Activated T-cell treated with anti-CD3 and anti-CD28 coated beads for 24 hours (primary cell): ENCODE results near the gene ABHD16B.

ENCODE experiments used
- DNase-seq: peaks from one replicate; pipeline ENCODE4 v3.0.0-alpha.2; 2020; ENCODE audit warnings: low read depth

Gene ABHD16B

DNA sequence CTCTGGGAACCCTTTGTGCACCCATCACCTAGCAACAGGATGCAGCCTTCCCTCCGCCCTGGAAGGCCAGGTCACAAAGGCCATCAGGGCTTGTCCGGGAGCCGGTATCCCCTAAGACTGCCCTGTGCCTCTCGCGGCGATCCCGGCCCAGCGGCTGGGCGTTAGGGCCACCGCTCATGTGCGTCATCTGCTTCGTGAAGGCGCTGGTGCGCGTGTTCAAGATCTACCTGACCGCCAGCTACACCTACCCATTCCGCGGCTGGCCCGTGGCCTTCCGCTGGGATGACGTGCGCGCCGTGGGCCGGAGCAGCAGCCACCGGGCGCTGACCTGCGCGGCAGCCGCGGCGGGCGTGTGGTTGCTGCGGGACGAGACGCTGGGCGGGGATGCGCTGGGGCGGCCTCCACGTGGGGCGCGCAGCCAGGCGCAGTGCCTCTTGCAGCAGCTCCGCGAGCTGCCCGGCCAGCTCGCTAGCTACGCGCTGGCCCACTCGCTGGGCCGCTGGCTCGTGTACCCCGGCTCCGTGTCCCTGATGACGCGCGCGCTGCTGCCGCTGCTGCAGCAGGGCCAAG is at the start of gene ABHD16B:
TSS of gene ABHD16B (plus strand) at position 134 of the 570 bp plus-strand sequence. CDS start at position 177, 43 bp downstream.
- no peak for DNase-seq

DNA sequence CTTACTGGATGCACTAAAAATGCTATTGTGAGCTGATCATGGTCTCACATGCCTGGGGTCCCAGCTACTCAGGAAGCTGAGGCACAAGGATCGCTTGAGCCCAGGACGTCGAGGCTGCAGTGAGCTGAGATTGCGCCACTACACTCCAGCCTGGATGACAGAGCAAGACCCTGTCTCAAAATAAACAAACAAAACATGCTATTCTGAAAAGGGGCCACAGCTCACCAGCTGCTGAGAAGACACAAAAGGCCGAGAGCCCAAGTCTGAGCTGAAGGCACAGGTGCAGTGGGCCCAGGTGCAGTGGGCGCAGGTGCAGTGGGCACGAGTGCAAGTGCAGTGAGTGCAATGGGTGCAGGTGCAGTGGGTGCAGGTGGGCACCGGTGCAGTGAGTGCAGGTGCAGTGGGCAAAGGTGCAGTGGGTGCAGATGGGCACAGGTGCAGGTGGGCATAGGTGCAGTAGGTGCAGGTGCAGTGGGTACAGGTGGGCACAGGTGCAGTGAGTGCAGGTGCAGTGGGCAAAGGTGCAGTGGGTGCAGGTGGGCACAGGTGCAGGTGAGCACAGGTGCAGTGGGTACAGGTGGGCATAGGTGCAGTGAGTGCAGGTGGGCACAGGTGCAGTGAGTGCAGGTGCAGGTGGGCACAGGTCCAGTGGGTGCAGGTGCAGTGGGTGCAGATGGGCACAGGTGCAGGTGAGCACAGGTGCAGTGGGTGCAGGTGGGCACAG is 46.2 kb upstream of the ABHD16B start:
- no peak for DNase-seq

DNA sequence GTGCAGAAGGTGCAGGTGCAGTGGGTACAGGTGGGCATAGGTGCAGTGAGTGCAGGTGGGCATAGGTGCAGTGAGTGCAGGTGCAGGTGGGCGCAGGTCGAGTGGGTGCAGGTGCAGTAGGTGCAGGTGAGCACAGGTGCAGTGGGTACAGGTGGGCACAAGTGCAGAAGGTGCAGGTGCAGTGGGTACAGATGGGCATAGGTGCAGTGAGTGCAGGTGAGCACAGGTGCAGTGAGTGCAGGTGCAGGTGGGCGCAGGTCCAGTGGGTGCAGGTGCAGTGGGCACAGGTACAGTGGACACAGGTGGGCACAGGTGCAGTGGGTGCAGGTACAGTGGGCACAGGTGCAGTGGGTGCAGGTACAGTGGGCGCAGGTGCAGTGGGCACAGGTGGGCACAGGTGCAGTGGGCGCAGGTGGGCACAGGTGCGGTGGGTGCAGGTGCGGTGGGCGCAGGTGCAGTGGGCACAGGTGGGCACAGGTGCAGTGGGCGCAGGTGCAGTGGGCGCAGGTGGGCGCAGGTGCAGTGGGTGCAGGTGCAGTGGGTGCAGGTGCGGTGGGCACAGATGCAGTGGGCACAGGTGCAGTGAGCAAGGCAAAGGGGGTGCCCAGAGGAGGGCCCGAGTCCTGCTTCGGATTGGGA is 45.6 kb upstream of the ABHD16B start:
- DNase-seq: no peak

DNA sequence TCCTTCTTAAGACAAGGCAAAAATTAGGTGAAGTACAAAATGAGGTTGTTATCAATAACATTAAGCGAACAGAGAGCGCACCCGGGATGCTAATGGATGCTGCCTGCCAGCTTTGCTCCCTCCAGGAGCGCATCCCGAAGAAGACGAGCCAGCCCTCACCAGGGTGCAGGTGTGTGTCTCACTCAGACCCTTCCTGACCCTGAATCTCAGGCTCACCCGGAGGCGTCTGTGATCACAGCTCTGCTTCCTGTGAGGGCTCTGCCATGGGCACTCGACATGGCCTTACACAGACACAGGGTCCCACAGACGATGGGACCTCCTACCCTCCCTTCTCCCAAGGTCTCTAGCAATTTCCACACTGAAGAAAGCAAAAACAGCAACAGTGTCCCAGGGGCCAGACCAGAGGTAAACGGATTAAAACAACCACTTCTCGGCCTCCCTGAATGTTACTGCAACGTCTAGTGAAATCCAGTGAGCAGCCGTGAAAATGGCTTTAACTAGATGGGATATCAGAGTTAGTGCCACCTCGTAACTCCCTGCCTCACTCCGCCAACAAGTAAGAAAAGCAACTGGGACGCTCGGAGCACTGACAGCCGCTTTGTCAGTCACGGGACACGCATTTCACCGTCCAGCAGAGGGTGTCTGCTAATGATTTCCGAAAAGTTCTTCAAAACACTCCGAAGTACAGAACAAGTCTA is 41.9 kb upstream of the ABHD16B start:
- DNase-seq: no peak

DNA sequence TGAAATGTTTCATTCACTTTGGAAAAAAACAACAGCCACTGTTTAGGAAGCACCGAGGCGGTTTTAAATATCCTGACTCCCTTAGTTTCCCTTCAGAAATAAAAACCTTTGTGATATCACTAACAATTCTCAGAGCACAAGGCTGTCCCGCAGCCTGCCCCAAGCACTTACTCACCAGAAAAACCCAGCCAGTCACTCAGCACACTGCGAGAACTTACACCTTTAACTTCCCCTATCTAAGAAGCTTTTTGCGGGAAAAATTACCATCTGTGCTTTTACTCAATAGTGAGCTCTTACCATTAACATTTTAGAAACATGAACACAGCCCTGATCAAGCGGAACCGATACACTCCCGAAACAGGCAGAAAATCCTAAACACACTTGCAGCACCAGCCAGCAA is 39.5 kb upstream of the ABHD16B start:
- no peak for DNase-seq

DNA sequence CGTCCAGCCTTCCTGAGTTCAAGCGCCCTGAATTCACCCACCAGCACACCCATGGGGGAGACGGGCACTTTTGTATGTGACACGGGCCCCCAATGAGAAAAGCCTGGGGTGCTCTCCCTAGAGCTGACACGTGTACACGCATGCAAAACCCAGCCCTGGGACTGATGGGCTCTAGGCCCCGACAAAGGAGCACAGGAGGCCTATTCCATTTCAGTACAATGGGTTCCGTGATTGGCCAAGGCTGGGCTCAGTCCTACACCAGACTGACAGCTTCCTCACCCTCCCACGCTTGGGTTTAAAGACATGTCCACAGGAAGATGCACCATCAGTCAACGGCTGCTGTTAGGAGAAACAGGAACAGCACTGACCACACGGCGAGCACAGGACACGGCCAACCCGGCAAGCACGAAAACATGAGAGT is 39.0 kb upstream of the ABHD16B start:
- no peak for DNase-seq

DNA sequence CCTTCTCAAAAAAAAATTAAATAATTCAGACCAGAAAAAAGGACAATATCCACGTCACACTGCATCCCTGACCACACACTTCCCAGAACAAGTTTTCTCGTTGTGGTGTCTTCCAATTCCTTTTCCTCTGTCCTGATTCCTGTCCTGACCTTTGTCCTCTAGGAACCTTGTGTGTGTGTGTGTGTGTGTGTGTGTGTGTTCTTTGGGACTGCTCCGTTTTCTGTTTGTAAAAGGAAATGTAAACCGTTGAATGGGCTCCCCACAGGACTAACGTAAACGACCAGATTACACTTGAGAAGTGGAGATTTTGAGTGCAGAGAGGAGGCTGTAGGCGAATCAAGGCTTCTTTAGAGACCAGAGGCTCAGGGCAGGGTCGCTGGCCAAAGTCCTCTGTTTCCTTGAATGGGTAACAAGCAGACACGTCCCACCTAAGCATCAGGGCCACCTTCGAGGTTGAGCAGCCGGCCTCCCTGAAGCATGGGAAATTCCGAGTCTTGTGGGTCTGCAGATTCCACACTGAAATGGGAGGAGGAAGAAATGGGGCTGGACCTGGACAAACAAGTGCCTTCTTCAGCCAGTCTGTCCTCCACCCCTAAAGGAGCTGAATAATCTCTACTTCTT is 37.5 kb upstream of the ABHD16B start:
- DNase-seq: no peak

DNA sequence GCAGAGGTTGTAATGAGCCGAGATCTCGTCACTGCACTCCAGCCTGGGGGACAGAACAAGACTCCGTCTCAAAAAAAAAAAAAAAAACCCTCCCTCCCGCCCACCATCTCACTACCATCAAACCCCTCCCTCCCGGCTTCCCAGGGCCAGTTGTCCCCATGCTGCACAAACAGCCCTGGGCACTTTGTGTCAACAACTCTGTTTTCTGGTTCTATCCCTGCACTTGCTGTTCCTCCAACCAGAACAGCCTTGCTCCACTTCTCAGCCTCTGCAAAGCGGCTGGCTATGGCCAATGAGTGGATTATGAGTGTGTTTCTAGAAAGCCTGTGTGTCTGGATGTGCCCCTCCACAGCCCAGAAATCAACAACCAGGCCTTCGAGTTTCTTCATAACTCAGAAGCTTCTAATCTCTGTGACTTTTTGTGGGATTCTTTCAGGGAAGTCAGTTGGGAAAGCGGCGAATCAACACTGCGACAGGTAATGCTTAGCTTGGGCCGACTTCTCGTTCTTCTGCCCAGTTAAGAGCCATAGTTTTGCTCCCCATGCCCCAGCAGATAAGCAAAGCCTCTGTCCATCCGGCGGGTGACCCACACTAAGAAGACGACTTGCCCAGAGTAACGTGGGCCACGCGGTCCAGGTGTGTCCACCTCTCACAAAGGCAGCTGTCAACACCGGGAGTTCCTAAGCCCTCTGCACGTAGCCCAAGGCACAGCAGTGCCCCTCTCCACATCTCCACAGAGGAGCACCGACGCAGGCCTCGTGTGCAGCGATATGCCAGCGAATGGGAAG is 35.8 kb upstream of the ABHD16B start:
- no peak for DNase-seq

DNA sequence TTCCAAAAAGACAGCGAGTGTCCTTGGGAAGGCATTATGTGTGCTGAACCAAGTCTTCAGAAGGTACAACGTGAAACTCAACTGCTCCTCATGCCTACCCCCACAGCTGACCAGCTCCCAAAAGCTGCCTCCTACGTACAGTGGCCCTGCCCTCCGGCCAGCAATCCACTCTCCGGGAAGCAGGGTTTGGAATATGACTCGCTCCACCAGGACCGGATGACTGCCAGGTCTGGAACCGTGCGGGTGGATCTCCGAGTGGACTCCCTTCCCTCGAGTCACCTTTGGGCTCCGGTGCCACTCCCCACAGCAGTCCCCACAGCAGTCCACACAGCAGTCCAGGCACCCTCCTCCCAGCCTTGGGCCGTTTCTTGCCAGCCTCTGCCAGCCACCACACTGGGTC is 34.5 kb upstream of the ABHD16B start:
- DNase-seq: no peak

DNA sequence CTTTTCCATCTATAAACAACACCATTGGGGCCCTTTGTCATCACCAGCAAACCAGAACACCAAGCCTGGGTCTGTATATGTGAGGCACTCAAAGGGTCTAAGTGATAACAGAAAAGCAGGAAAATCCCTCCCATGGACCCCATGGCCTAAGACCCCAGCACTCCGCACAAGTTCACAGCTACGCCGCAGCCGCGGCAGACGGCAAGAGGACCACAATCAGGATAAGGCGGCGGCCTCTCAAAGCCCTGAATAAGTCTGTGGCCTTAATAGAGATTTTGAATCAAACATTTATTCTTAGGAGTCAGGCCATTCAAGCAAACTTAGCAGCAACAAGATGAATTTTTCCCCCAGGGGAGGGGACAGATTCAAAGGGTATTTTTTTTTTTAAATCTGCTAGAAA is 33.2 kb upstream of the ABHD16B start:
- no peak for DNase-seq

DNA sequence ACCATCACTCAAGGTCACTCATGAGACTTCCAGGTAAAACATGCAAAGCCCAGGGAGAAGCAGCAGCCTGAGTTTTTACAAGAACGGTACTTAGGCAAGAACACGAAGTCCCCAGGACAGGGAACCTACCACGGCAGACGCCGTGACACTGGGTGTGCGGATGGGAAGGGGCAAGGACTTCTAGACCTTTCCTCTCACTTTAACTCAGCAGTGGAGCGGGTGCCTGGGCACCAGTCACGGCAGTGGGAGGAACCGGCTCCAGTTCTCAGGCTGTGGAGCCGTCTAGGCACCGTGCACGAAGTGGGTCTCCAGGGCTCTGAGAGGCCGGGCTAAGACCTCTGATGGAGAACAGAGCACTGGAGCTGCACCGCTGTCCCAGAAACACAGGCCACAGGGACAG is 32.8 kb upstream of the ABHD16B start:
- no peak for DNase-seq

DNA sequence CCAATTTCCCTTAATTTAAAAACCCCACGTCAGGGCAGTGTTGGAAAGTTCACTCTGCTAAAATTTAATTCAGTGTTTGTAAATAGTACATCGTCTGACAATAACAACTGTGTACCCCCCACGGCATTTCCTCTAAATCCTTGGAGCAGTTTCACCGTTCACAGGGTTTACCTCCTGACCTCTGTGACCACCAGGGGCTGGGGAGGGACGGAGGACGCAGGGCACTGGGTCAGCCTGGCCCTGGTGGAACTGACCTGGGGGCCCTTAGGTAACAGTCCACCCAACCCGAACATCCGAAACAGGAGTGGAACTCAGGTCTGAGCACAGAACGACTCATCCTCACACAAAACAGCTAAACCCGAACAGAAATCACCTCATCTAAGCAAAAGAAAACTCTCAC is 32.3 kb upstream of the ABHD16B start:
- no peak for DNase-seq

DNA sequence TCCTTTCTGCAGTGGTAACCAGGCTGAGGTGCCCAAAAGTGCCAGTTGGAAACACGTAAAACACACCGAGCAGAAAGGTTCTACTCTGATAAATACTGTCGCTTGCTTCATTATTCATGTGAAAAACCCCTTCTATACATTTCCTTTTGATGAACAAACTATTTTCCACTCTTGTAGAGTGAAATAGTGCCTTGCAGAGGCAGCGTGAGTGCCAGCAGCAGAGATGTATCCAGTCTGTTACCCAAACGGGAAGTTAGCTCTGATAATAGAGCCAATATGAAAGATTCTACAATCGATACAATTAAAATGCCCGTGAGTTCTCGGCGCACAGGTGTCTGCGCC is 31.7 kb upstream of the ABHD16B start:
- DNase-seq: no peak

DNA sequence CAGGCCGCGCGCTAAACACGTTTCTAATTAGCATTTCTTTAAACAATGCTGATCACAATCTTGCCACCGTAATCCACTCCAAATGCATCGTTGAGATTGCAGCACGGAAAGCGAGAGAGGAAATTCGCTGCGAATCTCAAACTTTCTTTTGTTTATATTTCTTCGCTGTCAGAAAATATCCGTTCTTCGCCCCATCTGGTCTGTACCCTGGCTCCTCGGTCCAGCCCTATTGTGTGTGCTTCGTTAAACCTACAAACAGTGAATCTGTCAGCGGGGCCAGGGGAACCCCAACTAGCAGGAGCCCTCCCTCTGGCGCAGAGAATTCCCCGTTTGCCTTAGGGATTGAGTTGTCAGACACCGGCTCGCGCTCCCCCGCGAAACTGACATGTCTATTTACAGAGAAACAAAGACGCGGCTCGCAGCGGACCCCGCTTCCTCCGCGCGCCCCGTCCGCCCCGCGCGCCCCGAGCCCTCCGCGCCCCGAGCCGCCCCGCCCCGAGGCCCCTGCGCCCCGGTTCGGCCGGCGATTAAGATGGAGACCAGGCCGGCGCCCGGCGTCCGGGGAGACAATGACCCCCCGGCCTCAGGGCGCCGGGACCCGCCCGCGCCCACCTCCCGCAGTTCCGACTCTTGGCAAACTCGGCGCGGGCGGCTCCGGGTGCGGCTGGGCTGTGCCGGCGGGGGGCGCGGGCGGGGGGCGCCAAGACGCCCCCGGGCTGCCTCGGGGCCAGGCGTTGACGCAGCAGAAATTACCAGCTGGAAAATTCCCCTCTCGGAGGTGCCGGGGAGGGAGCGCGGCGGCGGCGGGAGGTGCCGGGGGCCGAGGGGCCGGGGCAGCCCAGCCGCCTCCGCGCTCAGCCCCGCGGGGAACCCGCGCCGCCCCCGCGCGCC is 31.1 kb upstream of the ABHD16B start:
- no peak for DNase-seq

DNA sequence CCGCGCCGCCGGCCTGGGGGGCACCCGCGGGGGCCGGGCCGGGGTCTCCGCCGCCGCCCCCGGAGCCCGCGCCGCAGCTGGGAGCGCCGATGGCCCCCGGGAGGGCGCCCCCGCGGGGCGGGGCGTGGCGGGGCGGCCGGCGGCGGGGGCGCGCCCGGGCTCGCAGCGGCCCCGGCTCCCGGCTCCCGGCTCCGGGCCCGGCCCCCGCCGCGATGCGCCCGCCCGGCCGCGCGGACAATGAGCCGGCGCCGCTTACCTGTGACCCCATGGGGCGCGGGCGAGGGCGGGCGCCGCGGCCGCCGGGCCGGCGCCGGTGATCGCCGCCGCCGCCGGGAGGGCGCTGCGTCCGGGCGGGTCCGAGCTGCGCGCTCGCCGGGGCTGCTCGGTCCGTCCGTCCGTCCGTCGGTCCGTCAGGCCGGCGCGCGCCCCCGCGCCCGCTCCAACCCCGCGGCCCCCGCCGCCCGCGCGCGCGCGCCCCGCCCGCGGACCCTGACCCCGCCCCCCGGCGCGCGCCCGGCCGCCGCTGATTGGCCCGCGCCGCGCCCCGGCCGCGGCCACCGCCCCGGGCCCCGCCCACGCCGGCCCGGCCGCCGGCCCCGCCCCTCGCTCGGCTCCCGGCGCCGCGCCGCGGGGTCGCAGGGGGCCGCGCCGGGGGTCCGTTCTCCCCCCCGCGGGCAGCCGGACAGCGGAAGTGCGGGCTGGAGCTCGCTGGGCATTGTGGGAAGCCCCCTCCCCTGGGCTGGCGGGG is 30.3 kb upstream of the ABHD16B start, which contains the start of gene ZBTB46:
TSS of gene ZBTB46 (minus strand) at position 424 of the 748 bp plus-strand sequence. CDS start 40,507 bp downstream, outside the sequence.
- no peak for DNase-seq

DNA sequence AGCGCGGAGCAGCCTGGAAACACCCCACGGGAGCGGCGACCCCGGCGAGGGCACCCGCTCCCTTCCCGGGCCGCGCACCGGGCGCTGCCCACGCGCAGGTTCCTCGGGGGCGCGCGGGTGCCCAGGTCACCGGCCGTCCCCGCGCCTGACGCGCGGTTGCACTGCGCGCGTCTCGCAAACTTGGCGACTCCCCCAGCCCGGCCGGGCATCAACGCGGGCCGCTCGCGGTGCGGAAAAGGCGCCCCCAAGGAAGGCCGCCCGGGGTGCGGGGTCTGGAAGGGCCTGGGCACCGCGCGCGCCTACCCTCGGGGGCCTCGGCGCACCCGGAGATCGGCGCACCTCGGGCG is 29.7 kb upstream of the ABHD16B start:
- no peak for DNase-seq

DNA sequence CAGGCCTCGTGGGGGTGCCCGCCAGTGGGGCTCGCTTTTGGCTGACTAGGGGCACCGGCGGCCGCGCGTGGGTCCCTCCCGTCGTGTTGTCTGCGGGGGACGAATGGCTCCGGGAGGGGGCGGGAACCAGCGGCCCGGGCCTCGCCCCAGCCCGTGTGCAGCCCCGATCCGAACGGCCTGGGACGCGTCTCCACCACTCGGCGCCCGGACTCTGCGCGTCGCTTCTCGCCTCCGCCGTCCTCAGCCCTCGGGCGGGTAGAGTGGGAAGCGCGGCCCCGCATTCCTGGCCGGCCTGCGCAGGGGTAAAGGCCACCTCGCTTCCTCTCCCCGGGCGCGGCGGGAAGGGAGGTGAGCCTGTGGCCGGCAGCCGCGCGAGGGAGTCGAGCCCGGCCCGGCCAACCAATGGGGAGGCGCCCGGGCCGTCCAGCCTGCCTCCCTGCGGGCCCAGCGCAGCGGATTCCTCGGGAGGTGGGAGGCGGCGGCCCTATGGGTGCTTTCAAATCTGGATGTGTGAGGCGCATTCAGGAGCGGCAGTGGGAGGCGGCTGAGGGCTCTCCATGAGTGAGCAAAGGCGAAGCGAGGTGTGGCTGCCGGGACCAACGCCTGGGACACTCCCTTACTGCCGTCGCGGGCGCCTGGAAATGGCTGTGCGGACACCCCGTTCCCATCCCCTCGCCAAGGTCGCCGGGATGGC is 29.2 kb upstream of the ABHD16B start:
- no peak for DNase-seq

DNA sequence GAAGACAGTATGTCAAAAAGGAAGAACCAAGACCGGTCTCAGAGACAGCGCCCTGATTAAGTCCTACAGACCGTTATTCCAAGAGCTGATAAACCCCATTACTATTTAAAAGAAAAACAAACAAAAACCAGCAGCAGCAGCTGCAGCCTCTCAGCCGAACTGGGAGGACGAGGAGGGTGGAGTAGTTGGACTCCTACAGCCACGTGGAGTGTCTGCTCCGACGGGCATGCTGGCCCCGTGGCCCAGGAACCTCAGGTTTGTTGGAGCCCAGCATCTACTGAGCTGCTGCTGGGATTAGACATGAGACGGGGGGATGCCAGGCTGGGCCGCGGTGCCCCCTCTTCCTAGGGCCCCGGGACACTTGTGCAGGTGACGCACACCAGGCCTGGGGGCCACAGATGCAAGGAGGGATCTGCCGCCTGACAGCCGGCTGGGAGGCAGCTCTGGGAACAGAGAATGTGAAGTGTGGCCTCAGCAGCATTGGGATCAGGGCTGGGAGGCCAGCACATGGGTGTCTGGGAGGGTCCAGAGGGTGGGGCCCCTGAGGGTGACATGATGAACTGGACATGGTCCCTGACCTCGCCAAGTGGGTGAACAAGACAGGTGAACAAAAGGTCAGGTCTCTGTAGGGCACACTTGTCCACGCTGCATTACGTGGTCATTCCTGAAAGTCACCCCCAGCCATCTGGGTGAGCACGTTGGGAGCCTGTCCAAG is 27.4 kb upstream of the ABHD16B start:
- DNase-seq: no peak

DNA sequence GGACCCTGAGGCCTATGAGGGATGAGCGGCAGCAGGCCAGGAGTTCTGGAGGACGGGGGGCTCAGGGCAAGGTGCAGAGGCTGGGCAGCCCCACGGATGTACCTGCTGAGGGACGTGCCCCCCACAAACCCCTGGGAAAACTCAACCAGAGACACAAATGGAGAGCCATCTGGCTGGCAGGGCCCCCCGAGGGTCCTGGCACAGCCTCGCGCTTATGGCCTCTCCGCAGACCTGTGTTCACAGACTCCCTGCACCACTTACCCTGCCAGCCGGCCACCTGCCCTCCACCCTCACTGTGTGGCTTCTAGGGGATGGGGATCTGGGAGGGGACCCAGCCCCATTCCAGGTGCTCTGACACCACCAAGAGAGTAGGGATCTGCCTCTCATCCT is 26.8 kb upstream of the ABHD16B start:
- no peak for DNase-seq
